Measurements from ENCODE around the gene GPR52. TPM values are rescaled to one million over a fixed set of nuclear protein-coding genes. Genes with fewer than 3 reads are reported as not detected.

Gene GPR52, protein sequence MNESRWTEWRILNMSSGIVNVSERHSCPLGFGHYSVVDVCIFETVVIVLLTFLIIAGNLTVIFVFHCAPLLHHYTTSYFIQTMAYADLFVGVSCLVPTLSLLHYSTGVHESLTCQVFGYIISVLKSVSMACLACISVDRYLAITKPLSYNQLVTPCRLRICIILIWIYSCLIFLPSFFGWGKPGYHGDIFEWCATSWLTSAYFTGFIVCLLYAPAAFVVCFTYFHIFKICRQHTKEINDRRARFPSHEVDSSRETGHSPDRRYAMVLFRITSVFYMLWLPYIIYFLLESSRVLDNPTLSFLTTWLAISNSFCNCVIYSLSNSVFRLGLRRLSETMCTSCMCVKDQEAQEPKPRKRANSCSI
- total RNA-seq (2021): 0.76 and 0.90 TPM in 2 replicates
- Bru-seq, nascent RNA: percentile 68 among the genes with signal in this experiment
- percentile 65 among the genes with signal in this experiment for BruChase-seq, experiment 1, labeled RNA remaining after a 2-hour chase
- percentile 58 among the genes with signal in this experiment for BruChase-seq, experiment 2, labeled RNA remaining after a 6-hour chase
- long read RNA-seq: 0 reads

DNA sequence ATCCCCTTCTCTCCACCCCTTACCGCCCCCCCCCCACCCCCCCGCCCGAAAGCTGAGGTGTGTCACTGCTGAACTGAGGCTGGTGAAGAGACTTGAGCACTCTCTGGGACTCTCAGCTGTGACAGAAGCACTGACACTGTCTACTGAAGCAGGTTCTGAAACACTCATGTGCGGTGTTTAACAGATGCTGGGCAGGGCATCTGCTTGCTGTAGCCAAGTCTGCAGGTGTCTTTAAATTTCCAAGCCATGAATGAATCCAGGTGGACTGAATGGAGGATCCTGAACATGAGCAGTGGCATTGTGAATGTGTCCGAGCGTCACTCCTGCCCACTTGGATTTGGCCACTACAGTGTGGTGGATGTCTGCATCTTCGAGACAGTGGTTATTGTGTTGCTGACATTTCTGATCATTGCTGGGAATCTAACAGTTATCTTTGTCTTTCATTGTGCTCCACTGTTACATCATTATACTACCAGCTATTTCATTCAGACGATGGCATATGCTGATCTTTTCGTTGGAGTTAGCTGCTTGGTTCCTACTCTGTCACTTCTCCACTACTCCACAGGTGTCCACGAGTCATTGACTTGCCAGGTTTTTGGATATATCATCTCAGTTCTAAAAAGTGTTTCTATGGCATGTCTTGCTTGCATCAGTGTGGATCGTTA is at the start of gene GPR52:
Gene GPR52, plus strand, starts transcription at position 99 of the 665 bp plus-strand sequence. Its CDS starts 148 bp downstream, at position 247.
- Histone ChIP-seq H3K9me3 (ENCODE audit: low read depth, low read length, poor library complexity, severe bottlenecking) (no peaks in the 10 kb centered on the region), H3K27ac (ENCODE audit: low read depth, low read length, poor library complexity, severe bottlenecking) (no peak within 1 kb of the TSS), H3K36me3 (ENCODE audit: insufficient read depth, low read length, poor library complexity, severe bottlenecking) (no peaks in the 10 kb centered on the region), H3K4me1 (ENCODE audit: insufficient read depth, low read length, poor library complexity, severe bottlenecking) (no peaks in the 10 kb centered on the region), H3K4me3 (ENCODE audit: low read depth, low read length, poor library complexity, severe bottlenecking) (no peak within 1 kb of the TSS), H3K27me3 (replicated peaks; ENCODE audit: insufficient read depth, low read depth, low read length, poor library complexity) (no peaks in the 10 kb centered on the region)
- intact Hi-C loops (cut with micrococcal nuclease; ENCODE audit: unreplicated experiment): no loop called here
- DNase-seq (ENCODE audit: low spot score): no peak
- CTCF ChIA-PET: no interaction called here
- no peak for TF ChIP-seq EZH2 (IDR thresholded peaks at IDR 0.05; ENCODE audit: borderline replicate concordance, low read depth, low read length, poor library complexity, severe bottlenecking)
- TF ChIP-seq, protein P1, sequence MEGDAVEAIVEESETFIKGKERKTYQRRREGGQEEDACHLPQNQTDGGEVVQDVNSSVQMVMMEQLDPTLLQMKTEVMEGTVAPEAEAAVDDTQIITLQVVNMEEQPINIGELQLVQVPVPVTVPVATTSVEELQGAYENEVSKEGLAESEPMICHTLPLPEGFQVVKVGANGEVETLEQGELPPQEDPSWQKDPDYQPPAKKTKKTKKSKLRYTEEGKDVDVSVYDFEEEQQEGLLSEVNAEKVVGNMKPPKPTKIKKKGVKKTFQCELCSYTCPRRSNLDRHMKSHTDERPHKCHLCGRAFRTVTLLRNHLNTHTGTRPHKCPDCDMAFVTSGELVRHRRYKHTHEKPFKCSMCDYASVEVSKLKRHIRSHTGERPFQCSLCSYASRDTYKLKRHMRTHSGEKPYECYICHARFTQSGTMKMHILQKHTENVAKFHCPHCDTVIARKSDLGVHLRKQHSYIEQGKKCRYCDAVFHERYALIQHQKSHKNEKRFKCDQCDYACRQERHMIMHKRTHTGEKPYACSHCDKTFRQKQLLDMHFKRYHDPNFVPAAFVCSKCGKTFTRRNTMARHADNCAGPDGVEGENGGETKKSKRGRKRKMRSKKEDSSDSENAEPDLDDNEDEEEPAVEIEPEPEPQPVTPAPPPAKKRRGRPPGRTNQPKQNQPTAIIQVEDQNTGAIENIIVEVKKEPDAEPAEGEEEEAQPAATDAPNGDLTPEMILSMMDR (conservative IDR thresholded peaks at IDR 0.05; ENCODE audit: low read depth, low read length): no peak
- BruUV-seq (replicated peaks): no TSS peak
- POLR2A ChIA-PET (ENCODE audit: low non-redundant PET): no interaction called here

DNA sequence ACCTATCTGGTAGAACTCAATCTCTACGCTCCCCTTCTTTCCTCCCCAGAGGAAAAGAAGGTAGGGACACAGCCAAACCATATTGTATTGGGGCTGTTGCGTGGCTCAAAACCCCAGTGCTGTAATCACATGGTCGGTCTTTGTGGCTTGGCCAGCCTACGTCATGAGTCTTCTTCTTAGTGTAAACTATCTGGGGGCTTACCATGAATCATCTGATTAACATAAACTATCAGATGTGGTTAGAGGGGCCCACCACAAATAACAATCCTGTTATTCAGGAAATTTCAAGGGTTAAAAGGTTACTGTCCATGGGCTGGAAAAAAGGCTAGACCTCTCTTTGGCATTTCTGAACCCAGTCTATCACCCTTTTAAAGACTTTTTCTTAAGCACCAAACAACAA is 49.5 kb upstream of the GPR52 start:
- H3K4me1 ChIP-seq (ENCODE audit: insufficient read depth, low read length, poor library complexity, severe bottlenecking): no peaks in the 10 kb centered on the region
- no peaks in the 10 kb centered on the region for H3K9me3 ChIP-seq (ENCODE audit: low read depth, low read length, poor library complexity, severe bottlenecking)
- H3K27me3 ChIP-seq (replicated peaks; ENCODE audit: insufficient read depth, low read depth, low read length, poor library complexity): no peaks in the 10 kb centered on the region
- H3K4me3 ChIP-seq (ENCODE audit: low read depth, low read length, poor library complexity, severe bottlenecking): no peak overlapping the region
- no peak overlapping the region for H3K27ac ChIP-seq (ENCODE audit: low read depth, low read length, poor library complexity, severe bottlenecking)
- CTCF ChIA-PET: no interaction called here
- TF ChIP-seq, protein P1 (conservative IDR thresholded peaks at IDR 0.05; ENCODE audit: low read depth, low read length): no peak
- TF ChIP-seq EZH2 (IDR thresholded peaks at IDR 0.05; ENCODE audit: borderline replicate concordance, low read depth, low read length, poor library complexity, severe bottlenecking): no peak
- POLR2A ChIA-PET (ENCODE audit: low non-redundant PET): no interaction called here
- DNase-seq (ENCODE audit: low spot score): no peak
- no peaks in the 10 kb centered on the region for H3K36me3 ChIP-seq (ENCODE audit: insufficient read depth, low read length, poor library complexity, severe bottlenecking)
- BruUV-seq (replicated peaks): no TSS peak
- intact Hi-C loops (cut with micrococcal nuclease; ENCODE audit: unreplicated experiment): no loop called here

DNA sequence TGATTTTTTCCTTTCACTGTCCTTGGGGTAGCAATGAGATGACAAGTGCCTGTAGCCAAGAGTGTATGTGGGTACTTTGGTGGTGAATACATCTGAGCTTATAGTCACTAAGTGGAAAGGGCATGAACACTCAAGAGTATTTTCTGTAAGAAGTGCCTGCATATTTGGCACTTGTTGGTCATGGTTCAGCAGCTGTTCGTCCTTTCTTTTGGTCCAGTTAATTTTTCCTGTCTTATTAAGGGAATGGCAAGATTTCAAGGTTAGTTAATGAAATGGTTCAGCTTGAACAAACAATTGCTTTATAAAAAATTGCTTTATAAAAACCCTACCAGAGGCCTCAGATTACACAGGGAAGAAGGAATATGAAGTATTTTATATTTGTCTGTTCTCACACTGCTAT is 48.6 kb upstream of the GPR52 start:
- ChIA-PET POLR2A (ENCODE audit: low non-redundant PET) (no interaction called here), CTCF (no interaction called here)
- Histone ChIP-seq H3K27ac (ENCODE audit: low read depth, low read length, poor library complexity, severe bottlenecking) (no peak overlapping the region), H3K9me3 (ENCODE audit: low read depth, low read length, poor library complexity, severe bottlenecking) (no peaks in the 10 kb centered on the region), H3K27me3 (replicated peaks; ENCODE audit: insufficient read depth, low read depth, low read length, poor library complexity) (no peaks in the 10 kb centered on the region), H3K4me1 (ENCODE audit: insufficient read depth, low read length, poor library complexity, severe bottlenecking) (no peaks in the 10 kb centered on the region), H3K36me3 (ENCODE audit: insufficient read depth, low read length, poor library complexity, severe bottlenecking) (no peaks in the 10 kb centered on the region), H3K4me3 (ENCODE audit: low read depth, low read length, poor library complexity, severe bottlenecking) (no peak overlapping the region)
- TF ChIP-seq, protein P1 (conservative IDR thresholded peaks at IDR 0.05; ENCODE audit: low read depth, low read length): no peak
- TF ChIP-seq EZH2 (IDR thresholded peaks at IDR 0.05; ENCODE audit: borderline replicate concordance, low read depth, low read length, poor library complexity, severe bottlenecking): no peak
- intact Hi-C loops (cut with micrococcal nuclease; ENCODE audit: unreplicated experiment): no loop called here
- no peak for DNase-seq (ENCODE audit: low spot score)
- no TSS peak for BruUV-seq (replicated peaks)

Data from A673 (cell line).